GM12801 (cell line): ENCODE results near the gene JMJD1C.

Experiments
- TF ChIP-seq, protein P1 (sequence below): IDR thresholded peaks from one replicate; pipeline ENCODE4 v1.5.1; 2011; ENCODE audit warnings: control low read depth; ENCODE audit not compliant: insufficient read length; ENCODE audit errors: extremely low read depth

JMJD1C gene

DNA sequence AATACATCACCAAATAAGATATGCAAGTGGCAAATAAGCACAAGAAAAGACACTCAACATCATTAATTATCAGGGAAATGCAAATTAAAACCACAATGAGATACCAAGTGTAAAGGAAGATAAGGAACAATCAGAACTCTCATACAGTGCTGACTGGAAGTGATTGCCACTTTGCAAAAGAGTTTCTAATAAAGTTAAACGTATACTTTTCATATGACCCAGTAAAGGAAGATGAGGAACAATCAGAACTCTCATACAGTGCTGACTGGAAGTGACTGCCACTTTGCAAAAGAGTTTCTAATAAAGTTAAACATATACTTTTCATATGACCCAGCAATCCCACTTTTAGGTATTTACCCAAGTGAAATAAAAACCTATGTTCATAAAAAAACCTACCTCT, 12.2 kb upstream of the JMJD1C start:
- TF ChIP-seq, protein P1, sequence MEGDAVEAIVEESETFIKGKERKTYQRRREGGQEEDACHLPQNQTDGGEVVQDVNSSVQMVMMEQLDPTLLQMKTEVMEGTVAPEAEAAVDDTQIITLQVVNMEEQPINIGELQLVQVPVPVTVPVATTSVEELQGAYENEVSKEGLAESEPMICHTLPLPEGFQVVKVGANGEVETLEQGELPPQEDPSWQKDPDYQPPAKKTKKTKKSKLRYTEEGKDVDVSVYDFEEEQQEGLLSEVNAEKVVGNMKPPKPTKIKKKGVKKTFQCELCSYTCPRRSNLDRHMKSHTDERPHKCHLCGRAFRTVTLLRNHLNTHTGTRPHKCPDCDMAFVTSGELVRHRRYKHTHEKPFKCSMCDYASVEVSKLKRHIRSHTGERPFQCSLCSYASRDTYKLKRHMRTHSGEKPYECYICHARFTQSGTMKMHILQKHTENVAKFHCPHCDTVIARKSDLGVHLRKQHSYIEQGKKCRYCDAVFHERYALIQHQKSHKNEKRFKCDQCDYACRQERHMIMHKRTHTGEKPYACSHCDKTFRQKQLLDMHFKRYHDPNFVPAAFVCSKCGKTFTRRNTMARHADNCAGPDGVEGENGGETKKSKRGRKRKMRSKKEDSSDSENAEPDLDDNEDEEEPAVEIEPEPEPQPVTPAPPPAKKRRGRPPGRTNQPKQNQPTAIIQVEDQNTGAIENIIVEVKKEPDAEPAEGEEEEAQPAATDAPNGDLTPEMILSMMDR, result no peak

DNA sequence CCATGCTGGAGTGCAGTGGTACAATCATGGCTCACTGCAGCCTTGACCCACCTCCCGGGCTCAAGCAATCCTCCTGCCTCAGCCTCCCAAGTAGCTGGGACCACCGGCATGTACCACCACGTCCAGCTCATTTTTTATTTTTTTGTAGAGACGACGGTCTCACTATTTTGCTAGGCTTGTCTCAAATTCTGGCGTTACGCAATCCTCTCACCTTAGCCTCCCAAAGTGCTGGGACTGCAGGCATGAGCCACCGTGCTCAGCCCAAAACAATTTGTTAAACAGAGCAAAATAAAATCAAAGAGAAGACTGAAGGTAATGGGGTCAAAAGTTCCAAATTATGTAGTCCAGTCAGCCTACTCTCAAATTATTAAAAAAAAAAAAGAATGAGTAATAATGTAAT, 8.7 kb upstream of the JMJD1C start:
- TF ChIP-seq, protein P1, result no peak

- TF ChIP-seq, protein P1, result no peak
Observed at GRCh38 chr10:63470928-63471327, 5.2 kb upstream of the JMJD1C start.

GRCh38 chr10:63468947-63469346, 3.2 kb upstream of the JMJD1C start:
- TF ChIP-seq, protein P1, result no peak

GRCh38 chr10:63467841-63468240, 2.1 kb upstream of the JMJD1C start:
- TF ChIP-seq, protein P1, result no peak

DNA sequence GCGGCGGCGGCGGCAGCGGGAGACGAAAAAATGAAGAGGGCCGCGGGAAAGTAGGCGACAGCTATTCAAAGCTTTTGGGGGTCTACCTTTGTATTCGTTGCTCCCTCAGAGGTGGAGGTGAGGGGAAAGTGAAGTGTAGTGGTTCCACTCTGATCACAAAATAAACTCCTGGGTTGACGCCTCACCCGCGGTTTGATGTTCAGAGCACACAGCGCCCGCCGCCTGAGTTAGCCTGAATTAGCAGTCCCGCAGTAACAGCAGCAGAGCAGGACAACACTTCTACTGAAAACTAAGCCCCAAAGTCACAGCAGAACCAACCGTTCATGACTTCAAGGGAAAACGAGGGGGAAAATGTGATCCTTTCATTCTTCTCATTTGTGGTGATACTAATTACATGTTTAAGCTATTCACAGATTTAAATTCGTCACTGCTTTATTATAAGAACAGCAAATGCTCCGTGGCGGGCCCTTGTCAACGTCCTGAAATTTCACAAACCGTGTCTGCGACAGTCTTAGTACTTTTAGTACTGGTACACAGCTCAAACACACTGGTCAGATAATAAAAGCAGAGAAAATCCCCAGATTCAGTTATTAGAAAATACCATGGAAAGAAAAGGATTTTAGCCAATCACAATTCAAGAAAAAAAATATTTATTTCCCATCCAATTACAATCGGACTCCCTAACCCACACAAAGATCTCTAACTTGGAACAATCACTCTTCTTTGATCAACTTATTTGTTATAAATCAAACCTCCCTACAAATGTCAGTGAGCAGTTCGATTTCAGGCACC, 563 bp upstream of the JMJD1C start:
- TF ChIP-seq, protein P1, result no peak

DNA sequence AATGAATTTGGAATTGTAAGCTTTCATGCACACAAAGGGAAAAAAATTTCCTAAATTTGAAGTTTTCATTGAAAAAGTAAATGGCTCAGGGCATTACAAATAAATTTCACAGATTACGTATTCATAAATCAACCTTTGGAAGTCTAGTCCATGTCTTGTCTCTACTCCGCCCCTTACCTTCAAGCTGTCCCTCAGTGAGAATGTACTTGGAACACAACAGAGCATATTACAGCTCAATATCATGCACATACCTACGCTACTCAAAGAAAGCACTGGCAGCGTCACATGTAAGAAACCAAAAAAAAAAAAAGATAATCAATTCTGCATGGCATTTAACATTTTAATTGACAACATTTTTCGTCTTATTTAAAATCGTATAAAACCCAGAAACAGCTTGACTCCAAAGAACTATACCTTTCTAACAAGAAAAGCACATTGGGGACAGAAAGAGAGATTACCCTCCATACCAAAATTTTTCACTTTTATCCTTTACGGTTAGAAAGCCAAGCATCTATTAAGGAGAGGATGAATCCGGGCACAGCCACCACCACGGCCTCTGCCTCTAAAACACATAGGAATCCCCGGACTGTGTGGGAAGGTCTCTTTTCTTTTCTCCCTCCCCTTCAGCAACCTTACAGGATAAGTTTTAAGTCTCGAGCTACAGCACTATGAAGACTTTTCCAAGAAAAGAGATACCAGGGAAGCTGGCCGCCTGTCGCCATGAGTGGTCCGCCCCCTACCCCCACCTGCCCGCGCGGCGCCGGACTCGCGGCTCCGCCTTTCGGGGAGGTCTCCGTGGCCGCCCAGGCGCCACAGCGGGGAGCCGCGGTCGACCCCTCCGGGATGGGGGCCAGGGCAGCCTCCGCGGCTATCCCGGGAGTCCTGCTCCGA, 1.1 kb downstream of the JMJD1C start:
- TF ChIP-seq, protein P1, result no peak
